GM20431 (cell line): ENCODE data around the gene RNF11.

Experiments
- in situ Hi-C: fragments of 300-500 bp; cut with MseI, MboI; formaldehyde crosslinking; loops from one replicate; pipeline ENCODE4 v1.15.0; 2020; ENCODE audit warnings: low sequenced_read_pairs; ENCODE audit not compliant: unreplicated experiment

The RNF11 gene

GRCh38 chr1:51290489-51290847 is 54.4 kb downstream of the RNF11 start:
- in situ Hi-C loops = no loop called here

DNA sequence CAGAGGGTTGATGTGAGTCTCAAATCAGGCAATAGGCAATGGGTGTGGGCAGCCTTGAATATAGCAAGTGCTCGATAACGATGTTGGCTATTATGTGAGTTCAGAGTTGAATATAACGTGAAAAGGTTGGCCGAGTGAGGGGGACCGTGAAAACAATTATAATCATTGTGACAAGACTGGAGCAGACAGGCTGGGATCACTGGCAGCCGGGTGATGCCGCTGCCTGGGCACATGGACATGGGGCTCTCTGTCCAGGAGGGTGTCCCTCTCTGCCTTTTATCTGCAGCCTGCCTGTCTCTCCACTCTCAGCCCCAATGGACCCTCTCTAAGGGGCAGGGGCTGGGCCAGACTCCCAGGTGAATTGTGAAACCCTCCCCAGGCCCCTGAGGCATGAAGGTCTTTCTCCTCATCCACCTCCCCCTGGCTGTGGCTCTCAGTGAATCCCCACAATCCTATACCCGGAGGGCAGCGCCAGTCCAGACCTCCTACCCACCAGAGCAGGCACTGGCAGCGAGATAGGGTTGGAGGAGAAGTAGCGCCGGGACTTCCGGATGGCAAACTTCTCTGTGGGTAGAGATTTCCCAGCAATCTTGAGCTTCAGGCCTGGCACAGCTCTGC is 57.9 kb downstream of the RNF11 start:
- in situ Hi-C loops = no loop called here

DNA sequence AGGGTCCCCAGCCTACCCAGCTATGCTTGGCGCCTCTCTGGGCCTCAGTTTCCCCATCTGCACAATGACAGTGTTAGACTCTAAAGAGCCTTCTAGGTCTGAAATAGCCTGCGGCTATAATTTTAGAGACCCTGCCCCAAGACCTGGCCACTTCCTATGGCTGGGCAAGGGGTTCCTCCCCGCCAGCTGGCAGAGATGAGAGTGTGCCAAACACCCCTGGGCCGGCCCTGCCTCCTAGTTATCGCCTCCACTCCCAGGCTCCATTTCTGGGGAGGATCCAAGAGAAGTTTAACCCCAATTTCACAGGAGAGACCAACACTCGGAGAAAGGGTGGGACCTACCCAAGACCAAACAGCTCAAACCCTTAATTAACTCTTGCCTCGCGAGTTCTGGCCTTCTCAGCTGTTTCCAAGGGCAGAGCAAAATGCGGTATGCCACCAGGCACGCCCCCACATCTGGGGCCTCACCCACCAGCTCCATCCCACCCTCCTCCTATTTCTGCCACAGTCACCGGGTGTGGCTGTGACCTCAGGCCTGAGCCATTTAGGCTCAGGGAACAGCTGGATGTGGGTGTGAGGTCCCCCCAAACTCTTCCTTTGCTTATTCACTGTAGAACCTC is 58.6 kb downstream of the RNF11 start:
- in situ Hi-C loops = no loop called here

DNA sequence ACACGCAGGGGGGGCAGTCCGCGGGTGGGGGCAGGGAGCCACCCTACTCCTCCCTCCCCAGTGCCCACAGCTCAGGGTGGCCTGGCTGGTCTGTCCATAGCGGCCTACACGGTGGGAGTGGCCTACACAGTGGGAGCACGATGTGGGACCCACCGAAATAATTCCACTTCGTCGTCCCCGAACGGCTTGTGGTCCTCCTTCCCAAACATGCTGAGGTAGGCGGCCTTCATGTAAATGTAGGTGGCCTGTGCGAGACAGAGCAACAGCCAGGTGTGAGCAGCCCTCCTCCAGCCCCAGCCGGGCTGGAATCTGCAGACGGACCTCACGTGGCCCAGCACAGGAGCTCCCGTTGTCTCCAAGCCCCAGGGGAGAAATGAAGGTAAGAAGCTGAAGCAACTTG is 59.9 kb downstream of the RNF11 start:
- in situ Hi-C loops = no loop called here

GRCh38 chr1:51296383-51297357 is 60.6 kb downstream of the RNF11 start:
- in situ Hi-C loops = no loop called here

DNA sequence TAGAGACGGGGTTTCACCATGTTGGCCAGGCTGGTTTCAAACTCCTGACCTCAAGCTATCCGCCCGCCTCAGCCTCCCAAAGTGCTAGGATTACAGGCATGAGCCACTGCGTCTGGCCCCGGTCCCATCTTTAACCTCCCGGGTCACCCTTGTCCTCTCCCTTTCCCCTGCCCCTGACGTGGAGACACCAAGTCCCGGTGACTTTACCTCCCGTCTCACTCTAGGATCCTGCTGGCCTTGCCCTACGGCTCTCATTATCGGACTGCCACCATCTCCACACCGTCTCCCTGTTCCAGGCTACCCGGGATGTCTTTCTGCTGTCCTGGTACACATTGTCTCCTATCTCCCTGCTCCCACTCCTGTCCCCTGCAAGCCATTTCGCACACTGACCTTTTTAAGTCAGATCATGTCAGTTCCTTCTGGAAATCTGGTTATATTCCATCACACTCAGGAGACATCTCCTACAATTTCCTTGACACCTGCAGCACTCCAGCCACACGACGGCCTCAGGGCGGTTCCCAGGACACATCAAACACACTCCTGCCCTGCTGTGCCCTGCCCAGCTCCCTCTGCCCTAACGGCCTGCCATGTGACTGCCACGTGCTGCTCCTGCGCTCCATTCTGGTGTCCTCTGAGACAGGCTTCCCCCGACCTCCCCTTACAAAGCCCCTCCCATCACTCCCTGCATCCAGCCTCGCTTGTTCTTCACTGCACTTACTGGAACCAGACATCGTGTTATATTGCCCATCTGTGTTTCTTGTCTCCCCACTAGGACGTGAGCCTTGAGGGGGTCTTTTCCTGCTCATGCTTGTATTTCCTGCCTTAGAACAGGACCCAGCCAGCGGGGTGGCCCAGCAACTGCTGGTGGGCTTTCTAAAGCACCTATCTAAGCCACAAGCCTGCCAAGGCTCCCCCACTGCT is 61.6 kb downstream of the RNF11 start:
- in situ Hi-C loops = no loop called here

DNA sequence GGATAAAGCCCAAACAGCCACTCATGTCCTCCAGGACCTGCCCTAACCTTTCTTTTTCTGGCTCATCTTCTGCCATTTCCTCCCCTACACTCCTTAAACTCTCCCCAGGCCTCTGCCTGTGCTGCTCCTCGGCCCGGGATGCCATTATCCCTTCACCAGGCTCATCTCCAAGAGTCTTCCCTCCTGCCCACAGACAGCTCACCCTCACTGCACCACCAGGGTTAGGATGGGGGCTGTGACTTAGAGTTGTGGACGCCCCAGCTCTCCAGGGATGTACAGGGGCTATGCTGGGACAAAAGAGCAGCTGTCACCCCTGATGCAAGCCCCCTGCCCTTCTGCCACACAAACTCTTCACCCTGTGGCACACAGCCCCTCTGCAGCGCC is 62.2 kb downstream of the RNF11 start:
- in situ Hi-C loops = no loop called here

- in situ Hi-C loops = no loop called here
Measured at GRCh38 chr1:51299185-51299885, 63.3 kb downstream of the RNF11 start.

DNA sequence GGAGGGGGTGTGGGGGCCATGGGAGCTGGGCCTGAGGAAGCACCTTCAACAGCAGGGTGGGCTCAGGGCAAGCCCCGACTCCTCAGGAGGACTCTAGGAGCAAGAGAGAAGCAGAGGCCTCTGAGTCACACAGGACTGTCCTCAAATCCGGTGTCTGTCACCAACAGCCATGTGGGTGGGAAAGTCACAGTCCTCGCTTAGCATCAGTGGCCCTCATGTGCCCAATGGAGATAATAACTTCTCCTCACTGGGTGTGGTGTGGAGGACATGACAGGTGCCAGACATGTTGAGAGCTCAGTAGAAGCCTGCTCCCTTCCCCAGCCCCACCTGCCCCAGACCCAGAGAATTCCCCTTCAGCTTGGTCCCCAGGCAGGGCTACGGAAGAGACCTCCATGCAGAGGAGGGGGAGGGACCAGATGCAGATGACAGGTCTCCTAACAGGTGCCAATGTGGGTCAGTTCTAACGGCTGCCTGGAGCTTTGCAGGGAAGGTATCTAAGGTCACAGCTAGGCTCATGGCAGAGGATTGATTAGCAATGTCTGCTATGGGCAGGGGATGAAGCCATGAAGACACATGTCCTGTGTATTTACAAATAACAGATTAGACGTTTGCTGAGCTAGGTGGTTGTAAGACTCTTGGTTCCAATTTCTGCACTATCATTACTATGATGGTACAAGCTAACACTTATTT is 64.1 kb downstream of the RNF11 start:
- in situ Hi-C loops = no loop called here

DNA sequence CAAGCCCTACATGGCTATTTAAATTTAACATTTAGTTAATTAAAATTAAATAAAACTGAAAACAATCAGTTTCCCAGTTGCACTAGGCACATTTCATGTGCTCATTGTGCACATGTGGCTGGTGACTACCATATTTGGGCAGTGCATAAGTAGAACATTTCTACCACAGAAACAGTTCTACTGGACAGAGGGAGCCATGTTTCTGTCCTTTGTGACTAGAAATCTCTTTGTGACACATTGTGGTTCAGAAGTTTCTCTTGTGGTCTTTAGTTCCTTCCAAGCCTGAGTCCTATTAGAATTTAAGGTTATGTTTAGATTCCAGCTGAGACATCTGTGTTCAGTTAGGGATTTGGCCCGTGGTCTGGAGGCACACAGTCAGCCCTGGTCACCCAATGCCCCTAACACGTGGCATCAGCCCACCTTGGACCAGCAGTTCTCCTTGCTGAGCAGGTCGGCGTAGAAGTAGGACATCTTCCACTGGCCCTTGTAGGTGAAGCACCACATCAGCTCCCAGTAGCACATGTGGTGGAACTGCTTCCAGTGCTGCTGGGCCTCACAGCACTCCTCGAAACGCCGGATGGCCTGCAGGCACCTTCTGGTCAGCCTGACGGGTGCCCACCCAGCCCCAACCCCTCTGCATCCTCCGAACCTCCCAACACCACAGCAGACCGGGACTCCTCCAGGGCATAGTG is 65.2 kb downstream of the RNF11 start:
- in situ Hi-C loops = no loop called here

DNA sequence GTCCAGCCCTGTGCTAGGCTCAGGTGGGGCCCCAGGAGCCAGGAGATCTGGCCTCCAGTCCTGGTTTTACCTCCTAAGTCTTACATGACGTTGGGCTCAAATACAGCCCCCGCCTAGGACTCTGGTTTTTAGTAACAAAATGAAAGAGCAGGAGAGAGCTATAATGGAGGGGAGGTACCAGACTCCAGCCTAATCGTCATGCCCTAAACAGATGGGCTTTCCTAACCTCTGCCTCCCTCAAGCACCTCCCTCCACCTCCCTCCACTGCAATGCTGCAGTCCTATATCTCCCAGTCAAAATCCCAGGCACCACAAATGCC is 65.7 kb downstream of the RNF11 start:
- in situ Hi-C loops = no loop called here

- in situ Hi-C loops = no loop called here
Measured at GRCh38 chr1:51302270-51302669, 66.2 kb downstream of the RNF11 start.

DNA sequence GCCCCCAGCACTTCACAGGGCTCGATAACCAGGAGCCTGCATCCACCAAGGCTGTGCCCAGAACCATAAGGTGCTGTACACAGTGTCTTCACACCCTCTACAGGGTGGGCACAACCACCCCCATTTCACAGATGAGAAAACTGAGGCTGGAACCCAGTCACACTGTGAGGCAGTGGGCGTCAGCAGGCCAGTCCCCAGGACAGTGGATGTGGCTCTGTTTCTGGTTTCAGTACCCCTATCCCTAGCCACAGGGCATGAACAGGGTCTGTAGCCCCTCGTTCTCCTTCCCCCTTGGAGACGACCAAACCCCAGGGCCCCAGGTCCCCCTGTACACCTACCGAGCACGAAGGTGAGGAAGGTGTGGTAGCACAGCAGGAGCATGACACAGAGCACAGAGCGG is 66.7 kb downstream of the RNF11 start:
- in situ Hi-C loops = no loop called here

DNA sequence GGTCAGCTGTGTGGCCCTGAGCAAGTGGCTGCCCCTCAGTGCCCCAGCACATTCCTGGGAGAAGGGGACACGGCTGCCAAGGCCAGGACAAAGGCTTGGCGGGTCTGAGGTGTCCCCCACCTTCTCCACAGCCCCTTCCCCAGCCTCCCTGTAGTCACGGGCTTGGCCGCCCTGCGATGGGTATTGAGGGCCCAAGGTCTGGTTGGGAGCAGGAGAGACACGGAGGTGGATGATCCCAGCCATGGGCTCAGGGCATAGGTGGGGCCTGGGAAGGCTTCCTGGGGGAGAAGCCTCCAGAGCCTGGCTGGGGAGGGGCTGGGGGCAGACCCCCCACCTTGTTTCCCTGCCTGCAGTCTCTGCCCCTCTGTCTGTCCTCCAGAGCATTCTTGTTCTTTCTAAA is 67.2 kb downstream of the RNF11 start:
- in situ Hi-C loops = no loop called here

DNA sequence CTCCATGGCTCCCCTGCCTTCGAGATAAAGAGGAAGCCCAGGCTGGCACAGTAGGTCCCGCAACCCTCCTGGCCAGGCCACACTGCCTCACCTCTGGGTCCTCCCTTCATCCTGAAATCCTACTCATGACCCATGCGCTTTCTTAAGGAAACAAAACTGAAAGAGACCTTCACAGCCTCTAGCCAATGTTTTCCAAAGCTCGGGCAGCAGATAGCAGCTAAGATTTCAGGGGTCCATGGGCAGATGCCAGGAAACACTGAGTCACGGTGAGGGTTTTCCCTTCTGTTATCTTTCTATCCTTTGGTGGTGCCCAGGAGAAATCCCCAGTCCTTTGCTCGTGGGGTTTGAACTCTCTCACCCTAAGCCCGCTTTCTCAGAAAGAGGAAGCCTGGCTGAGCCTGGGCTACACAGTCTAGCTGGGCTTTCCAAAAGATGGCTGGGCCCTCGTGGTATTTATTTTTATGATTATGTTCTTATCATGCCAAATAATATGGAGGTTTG is 67.7 kb downstream of the RNF11 start:
- in situ Hi-C loops = no loop called here

- in situ Hi-C loops = no loop called here
Measured at GRCh38 chr1:51304360-51304759, 68.3 kb downstream of the RNF11 start.

DNA sequence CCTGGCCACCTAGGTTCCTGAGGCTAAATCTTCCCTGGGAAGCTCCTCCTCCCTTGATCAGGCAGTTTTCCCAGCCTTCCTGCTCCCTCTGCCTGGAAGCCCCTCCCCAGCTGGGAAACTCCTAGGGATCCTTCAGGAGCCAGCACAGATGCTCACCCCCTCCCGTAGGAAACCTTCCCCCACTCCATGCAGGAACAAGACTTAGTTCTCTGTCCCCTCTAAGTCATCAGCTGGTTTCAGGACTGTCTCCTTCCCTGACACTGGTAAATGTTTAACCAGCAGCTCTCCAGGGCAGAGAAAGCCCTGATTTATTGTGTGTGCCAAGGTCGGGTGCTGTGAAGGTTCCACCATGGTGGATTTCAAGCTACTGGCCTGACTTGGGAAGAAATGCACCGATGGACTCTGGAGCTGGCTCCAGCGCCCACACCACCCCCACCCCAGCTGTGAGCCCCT is 69.3 kb downstream of the RNF11 start:
- in situ Hi-C loops = no loop called here

- in situ Hi-C loops = no loop called here
Measured at GRCh38 chr1:51306950-51307349, 70.9 kb downstream of the RNF11 start.
